T-cell (primary cell): ENCODE results near the gene MCM3AP. TPM values are rescaled to one million over a fixed set of nuclear protein-coding genes. Genes with fewer than 3 reads are reported as not detected.
"Not testable (repeated sequence)": the region's sequence is repeated elsewhere in the genome, so short reads cannot be mapped to it uniquely, and the experiment has no call there.

ENCODE experiments used
- ATAC-seq, 4 experiments: fragments of 200-7000 bp in 3 of 4; fragments of 150-1000 bp in 1 of 4; cut with Tn5 transposase; replicated peaks in 1 of 4; 1 replicate in 3 of 4; 2 replicates in 1 of 4; pipeline ENCODE4 v1.10.0; 2021; ENCODE audit warnings: moderate library complexity in 3 of 4, mild to moderate bottlenecking in 2 of 4, moderate number of reproducible peaks in 1 of 4
- CTCF ChIA-PET, 2 donors: fragments of 300-600 bp; sonication (Branson Sonifier 250); formaldehyde crosslinking; loops; one replicate each; lab custom pipeline; 2022; ENCODE audit warnings: antibody characterized with exemption in 2 of 2; lab: Charles Lee
- POLR2A ChIA-PET, 2 donors: fragments of 300-600 bp; sonication (Branson Sonifier 250); formaldehyde crosslinking; loops; one replicate each; lab custom pipeline; 2022; ENCODE audit warnings: antibody characterized with exemption in 2 of 2; lab: Charles Lee
- DNase-seq, 35 experiments: peaks; one replicate each; pipeline versions ENCODE4 v3.0.0 to v3.0.0-alpha.2; 2013 to 2023
- H3K27ac ChIP-seq: one replicate; pipeline ENCODE4 v1.5.1; 2013; ENCODE audit warnings: low read length
- H3K27me3 ChIP-seq, 2 experiments: replicated peaks in 1 of 2; 1 replicate in 1 of 2; 2 replicates in 1 of 2; pipeline versions ENCODE4 v1.6.1 to v1.7.0; 2013; ENCODE audit warnings: low read length in 1 of 2, mixed read lengths in 1 of 2; ENCODE audit not compliant: control insufficient read depth in 2 of 2, insufficient read depth in 2 of 2; ENCODE audit errors: extremely low read depth in 1 of 2
- H3K36me3 ChIP-seq, 2 donors: 1 replicate in 1 of 2; 2 replicates in 1 of 2; pipeline versions ENCODE4 v1.6.1 to v1.7.0; 2013; ENCODE audit warnings: low read length in 1 of 2; ENCODE audit not compliant: control insufficient read depth in 2 of 2, insufficient read depth in 1 of 2; ENCODE audit errors: extremely low read depth in 1 of 2
- H3K4me1 ChIP-seq, 2 experiments: 1 replicate in 1 of 2; 2 replicates in 1 of 2; pipeline versions ENCODE4 v1.6.1 to v1.7.0; 2013; ENCODE audit warnings: low read length in 2 of 2, mixed read lengths in 1 of 2; ENCODE audit not compliant: insufficient read depth in 2 of 2, control insufficient read depth in 1 of 2; ENCODE audit errors: extremely low read depth in 1 of 2
- H3K4me3 ChIP-seq, 2 donors: 1 replicate in 1 of 2; 2 replicates in 1 of 2; pipeline versions ENCODE4 v1.5.1 to v1.7.0; 2013; ENCODE audit warnings: mild to moderate bottlenecking in 2 of 2, low read length in 1 of 2, moderate library complexity in 1 of 2; ENCODE audit not compliant: control insufficient read depth in 1 of 2; ENCODE audit errors: extremely low read depth in 1 of 2
- H3K9me3 ChIP-seq: 2 replicates; pipeline ENCODE4 v1.7.0; 2013
- H3K27ac Mint-ChIP-seq, 2 donors: one replicate each; pipeline ENCODE4 v1.8.0; 2020 to 2021; ENCODE audit warnings: mild to moderate bottlenecking in 2 of 2, mixed read lengths in 2 of 2
- H3K27me3 Mint-ChIP-seq, 2 donors: one replicate each; pipeline ENCODE4 v1.8.0; 2021 to 2022; ENCODE audit warnings: mixed read lengths in 2 of 2
- H3K36me3 Mint-ChIP-seq: one replicate; pipeline ENCODE4 v1.8.0; 2021; ENCODE audit warnings: mixed read lengths
- H3K4me1 Mint-ChIP-seq, 3 donors: one replicate each; pipeline ENCODE4 v1.8.0; 2020 to 2022; ENCODE audit warnings: mixed read lengths in 3 of 3, mild to moderate bottlenecking in 1 of 3
- H3K4me3 Mint-ChIP-seq, 3 donors: one replicate each; pipeline ENCODE4 v1.8.0; 2020 to 2022; ENCODE audit warnings: mild to moderate bottlenecking in 3 of 3, mixed read lengths in 3 of 3, moderate library complexity in 3 of 3
- H3K9me3 Mint-ChIP-seq, 3 donors: one replicate each; pipeline ENCODE4 v1.8.0; 2020 to 2022; ENCODE audit warnings: mixed read lengths in 3 of 3
- WGBS: methylation state at CpG from one replicate; pipeline ENCODE4 v1.1.5; 2013; ENCODE audit warnings: missing lambda C conversion rate; ENCODE audit not compliant: insufficient coverage; 5-methylcytosine and 5-hydroxymethylcytosine counted together
- total RNA-seq, 35 experiments: library from RNA in 6 of 35; stranded (reverse) in 6 of 35; fragments of 120-200 nt in 1 of 35; gene quantifications; one replicate each; pipeline versions ENCODE4 v1.2.1 to v1.2.4 and lab custom pipeline; 2013 to 2026

Gene MCM3AP
- total RNA-seq, 5 donors from 2014 or later (not counting 1 experiment from before 2014, with no cell fraction given) = 126 to 180 (median 166) TPM

- POLR2A ChIA-PET = no interaction called here
- 97% methylated on average over 4 of the region's 5 CpGs for WGBS
- peaks cover 2% of the 10 kb centered on the region in 2 donors for H3K36me3 ChIP-seq
These were observed 27.5 kb upstream of the MCM3AP start for GRCh38 chr21:46312949-46313348.

GRCh38 chr21:46311568-46311967 is 26.2 kb upstream of the MCM3AP start:
- Mint-ChIP-seq H3K4me1 (no peaks in the 10 kb centered on the region), H3K4me3 (no peak overlapping the region), H3K27ac (no peak overlapping the region), H3K9me3 (no peaks in the 10 kb centered on the region), H3K27me3 (no peaks in the 10 kb centered on the region), H3K36me3 (peaks cover 3% of the 10 kb centered on the region)
- no peak overlapping the region for H3K27ac ChIP-seq
- no peak for DNase-seq
- no peak overlapping the region for H3K4me3 ChIP-seq
- H3K27me3 ChIP-seq = no peaks in the 10 kb centered on the region
- H3K36me3 ChIP-seq = peaks cover 2% of the 10 kb centered on the region in 2 donors
- no peaks in the 10 kb centered on the region for H3K9me3 ChIP-seq
- no peaks in the 10 kb centered on the region for H3K4me1 ChIP-seq
- no peak for ATAC-seq
- ChIA-PET POLR2A (no interaction called here), CTCF (no interaction called here)

More at GRCh38 chr21:46312949-46313348, 27.5 kb upstream of the MCM3AP start:
- no peaks in the 10 kb centered on the region for H3K4me1 ChIP-seq
- H3K4me1 Mint-ChIP-seq = no peaks in the 10 kb centered on the region
- H3K9me3 ChIP-seq = no peaks in the 10 kb centered on the region
- no peaks in the 10 kb centered on the region for H3K36me3 Mint-ChIP-seq
- DNase-seq (no peak), ATAC-seq (no peak)
- H3K9me3 Mint-ChIP-seq = no peaks in the 10 kb centered on the region
- no peak overlapping the region for H3K27ac Mint-ChIP-seq
- no peaks in the 10 kb centered on the region for H3K27me3 Mint-ChIP-seq
- CTCF ChIA-PET = no interaction called here
- H3K27me3 ChIP-seq = no peaks in the 10 kb centered on the region
- H3K4me3 ChIP-seq = no peak overlapping the region
- no peak overlapping the region for H3K4me3 Mint-ChIP-seq
- no peak overlapping the region for H3K27ac ChIP-seq

GRCh38 chr21:46310260-46310659 is 24.8 kb upstream of the MCM3AP start:
- H3K27ac ChIP-seq, ATAC-seq, H3K36me3 ChIP-seq, H3K4me1 Mint-ChIP-seq, H3K36me3 Mint-ChIP-seq, H3K27ac Mint-ChIP-seq, H3K9me3 Mint-ChIP-seq, H3K4me3 Mint-ChIP-seq, H3K27me3 ChIP-seq, H3K4me3 ChIP-seq, H3K9me3 ChIP-seq, DNase-seq, H3K4me1 ChIP-seq, POLR2A ChIA-PET, CTCF ChIA-PET, H3K27me3 Mint-ChIP-seq: not testable (repeated sequence)
- no CpG with 5 or more reads among the region's 8 CpGs for WGBS

GRCh38 chr21:46308431-46308830 is 23.0 kb upstream of the MCM3AP start:
- no peaks in the 10 kb centered on the region for H3K9me3 ChIP-seq
- peaks cover 2% of the 10 kb centered on the region in 2 donors for H3K36me3 ChIP-seq
- DNase-seq (no peak), ATAC-seq (no peak)
- Mint-ChIP-seq H3K27me3 (no peaks in the 10 kb centered on the region), H3K4me3 (no peak overlapping the region), H3K4me1 (no peaks in the 10 kb centered on the region), H3K27ac (no peak overlapping the region), H3K9me3 (no peaks in the 10 kb centered on the region), H3K36me3 (peaks cover 10% of the 10 kb centered on the region)
- WGBS = 93% methylated on average over 2 of the region's 2 CpGs
- CTCF ChIA-PET = no interaction called here
- POLR2A ChIA-PET = no interaction called here
- no peak overlapping the region for H3K27ac ChIP-seq
- H3K27me3 ChIP-seq = no peaks in the 10 kb centered on the region
- H3K4me1 ChIP-seq = no peaks in the 10 kb centered on the region
- no peak overlapping the region for H3K4me3 ChIP-seq

GRCh38 chr21:46307625-46308024 is 22.2 kb upstream of the MCM3AP start:
- no peaks in the 10 kb centered on the region for H3K4me1 ChIP-seq
- ChIA-PET POLR2A (no interaction called here), CTCF (no interaction called here)
- peaks cover 10% of the 10 kb centered on the region for H3K36me3 Mint-ChIP-seq
- no peaks in the 10 kb centered on the region for H3K27me3 ChIP-seq
- H3K4me3 Mint-ChIP-seq = no peak overlapping the region
- H3K9me3 ChIP-seq = no peaks in the 10 kb centered on the region
- H3K27me3 Mint-ChIP-seq = no peaks in the 10 kb centered on the region
- no peaks in the 10 kb centered on the region for H3K9me3 Mint-ChIP-seq
- WGBS = 100% methylated on average over 1 of the region's 2 CpGs
- ATAC-seq (no peak), DNase-seq (no peak)
- H3K36me3 ChIP-seq = peaks cover 0 to 2% of the 10 kb centered on the region in 2 donors
- no peak overlapping the region for H3K27ac Mint-ChIP-seq
- no peak overlapping the region for H3K4me3 ChIP-seq
- H3K27ac ChIP-seq = no peak overlapping the region
- H3K4me1 Mint-ChIP-seq = no peaks in the 10 kb centered on the region

- WGBS = 98% methylated on average over 7 of the region's 11 CpGs
- no peaks in the 10 kb centered on the region for H3K9me3 Mint-ChIP-seq
- Histone ChIP-seq H3K27me3 (no peaks in the 10 kb centered on the region), H3K36me3 (no peaks in the 10 kb centered on the region), H3K4me3 (no peak overlapping the region), H3K27ac (no peak overlapping the region), H3K9me3 (no peaks in the 10 kb centered on the region), H3K4me1 (no peaks in the 10 kb centered on the region)
- ATAC-seq (peak in 1 of 4 experiments; percentile 29), DNase-seq (peak in 5 of 35 experiments; percentile 1 to 55 (median 18))
- ChIA-PET CTCF (no interaction called here), POLR2A (no interaction called here)
- H3K4me3 Mint-ChIP-seq = no peak overlapping the region
- H3K27ac Mint-ChIP-seq = no peak overlapping the region
- H3K36me3 Mint-ChIP-seq = peaks cover 10% of the 10 kb centered on the region
- no peaks in the 10 kb centered on the region for H3K27me3 Mint-ChIP-seq
- no peaks in the 10 kb centered on the region for H3K4me1 Mint-ChIP-seq
These were observed 19.5 kb upstream of the MCM3AP start for GRCh38 chr21:46304955-46305354.

- Mint-ChIP-seq H3K36me3 (peaks cover 10% of the 10 kb centered on the region), H3K4me3 (no peak overlapping the region), H3K9me3 (no peaks in the 10 kb centered on the region), H3K27ac (no peak overlapping the region), H3K4me1 (no peaks in the 10 kb centered on the region), H3K27me3 (no peaks in the 10 kb centered on the region)
- ChIA-PET CTCF (no interaction called here), POLR2A (no interaction called here)
- no peak for DNase-seq
- Histone ChIP-seq H3K36me3 (no peaks in the 10 kb centered on the region), H3K9me3 (no peaks in the 10 kb centered on the region), H3K4me3 (no peak overlapping the region), H3K4me1 (no peaks in the 10 kb centered on the region), H3K27me3 (peaks cover 0 to 4% of the 10 kb centered on the region in 2 experiments), H3K27ac (no peak overlapping the region)
- ATAC-seq = no peak
- 100% methylated on average over 2 of the region's 5 CpGs for WGBS
These were observed 19.0 kb upstream of the MCM3AP start for GRCh38 chr21:46304437-46304836.
